ENCODE results near the gene TIAM1.

The TIAM1 gene

DNA sequence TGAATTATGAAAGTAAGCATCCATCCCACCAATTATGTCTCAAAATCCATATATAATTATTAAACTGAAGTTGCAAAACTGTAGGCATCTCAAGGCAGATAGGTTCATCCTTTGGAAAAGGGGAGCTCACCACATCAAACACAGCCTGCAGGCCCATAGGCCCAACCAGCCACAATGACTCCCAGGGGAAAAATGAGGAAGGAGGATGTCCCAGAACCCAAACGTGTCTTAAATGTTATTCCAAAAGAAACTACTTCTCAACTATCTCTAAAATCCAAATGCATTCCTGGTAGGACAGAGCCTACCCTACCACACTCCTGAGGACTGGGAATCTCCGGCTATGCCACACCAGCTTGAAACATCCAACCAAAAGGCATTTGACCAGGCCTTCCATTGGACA, 12.8 kb downstream of the TIAM1 start:
- no peak for FAIRE-seq

DNA sequence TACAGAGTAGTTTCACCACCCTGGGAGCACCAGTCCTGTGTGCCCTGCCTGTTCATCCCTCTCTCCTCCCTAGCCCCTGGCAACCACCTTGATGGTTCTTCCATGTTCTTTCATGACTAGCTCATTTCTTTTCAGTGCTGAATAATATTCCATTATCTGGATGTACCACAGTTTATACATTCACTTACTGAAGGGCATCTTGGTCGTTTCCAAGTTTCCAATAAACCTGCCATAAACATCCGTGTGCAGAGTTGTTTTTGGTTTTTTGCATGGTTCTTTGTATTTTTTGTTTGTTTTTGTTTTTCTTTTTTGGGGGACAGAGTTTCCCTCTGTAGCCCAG, 13.9 kb downstream of the TIAM1 start:
- FAIRE-seq: no peak

DNA sequence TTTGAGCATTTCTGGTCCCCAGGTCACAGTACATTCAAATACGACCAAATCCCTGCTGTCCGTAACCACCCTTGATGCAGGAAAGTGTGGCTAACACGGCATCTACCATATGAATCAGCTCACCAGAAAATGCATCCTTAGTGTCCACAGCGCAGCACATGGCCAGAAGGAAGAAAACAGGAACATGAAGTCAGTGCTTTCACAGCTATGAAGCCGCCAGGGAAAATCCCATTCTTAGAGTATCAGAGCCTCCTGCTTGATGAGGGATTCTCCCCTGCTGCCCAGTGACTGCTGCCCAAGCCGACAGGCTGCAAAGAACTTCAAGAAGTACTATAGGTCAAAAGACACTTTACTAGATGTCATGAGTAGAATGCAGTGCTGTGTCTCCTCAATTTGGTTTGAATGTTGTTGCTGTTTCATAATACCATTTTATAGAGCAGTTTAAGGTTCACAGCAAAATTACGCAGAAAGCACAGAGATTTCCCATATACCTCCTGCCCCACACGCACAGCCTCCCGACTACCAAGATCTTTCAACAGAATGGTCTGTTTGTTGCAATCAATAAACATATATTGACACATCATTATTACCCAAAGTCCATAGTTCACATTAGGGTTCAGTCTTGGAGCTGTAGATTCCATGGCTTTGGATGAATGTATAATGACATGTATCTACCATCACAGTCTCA, 14.5 kb downstream of the TIAM1 start:
- no peak for FAIRE-seq

DNA sequence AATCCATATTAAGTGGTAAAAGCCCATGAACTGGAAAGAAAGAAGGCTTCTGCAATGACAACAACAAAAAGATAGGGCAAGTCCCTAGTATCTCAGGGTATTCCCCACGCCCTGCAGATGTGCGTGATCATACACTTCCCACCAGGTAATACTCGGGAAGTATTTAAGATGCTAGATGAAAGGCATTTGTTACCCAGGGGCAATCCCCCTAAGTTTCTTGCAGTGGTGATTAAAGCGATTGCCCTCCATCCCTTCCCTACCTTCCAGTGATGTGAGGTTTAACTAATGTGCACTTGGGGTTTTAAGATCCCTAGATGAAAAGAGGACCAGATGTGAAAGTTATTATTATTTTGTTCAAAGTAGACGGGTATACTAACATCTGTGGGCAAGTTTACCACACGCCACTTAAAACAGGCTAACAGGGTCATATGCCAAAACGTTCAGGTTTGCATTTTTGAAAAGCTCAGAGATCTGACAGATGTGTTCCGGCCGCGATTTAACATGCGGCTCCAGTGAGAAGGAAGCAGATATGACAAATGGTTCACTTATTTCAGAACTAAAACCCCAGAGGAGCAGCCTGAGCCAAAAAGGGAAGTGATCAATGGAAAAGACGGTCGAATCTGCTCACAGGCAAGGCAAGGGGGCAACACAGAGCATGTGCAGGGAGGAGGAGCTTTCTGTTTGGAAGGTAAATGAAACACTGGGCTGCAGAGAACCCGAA, 17.4 kb downstream of the TIAM1 start:
- FAIRE-seq: no peak

DNA sequence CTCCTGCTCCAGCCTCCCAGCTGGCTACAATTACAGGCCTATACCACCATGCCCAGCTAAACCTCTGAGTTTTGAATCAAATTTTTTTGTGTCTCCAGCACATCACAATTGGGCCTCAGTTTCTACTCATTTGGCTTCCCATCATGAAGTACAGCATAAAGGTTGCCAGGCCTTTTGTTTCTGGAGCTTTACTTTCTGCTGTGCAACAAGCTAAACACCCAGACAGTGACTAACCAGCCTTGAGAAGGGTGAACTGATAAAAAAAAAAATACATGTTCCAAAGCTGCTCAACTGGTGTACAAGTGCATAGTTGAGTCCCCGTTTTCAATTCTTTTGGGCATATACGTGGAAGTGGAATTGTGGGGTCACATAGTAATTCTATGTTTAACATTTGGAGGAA, 25.1 kb downstream of the TIAM1 start:
- FAIRE-seq: no peak

DNA sequence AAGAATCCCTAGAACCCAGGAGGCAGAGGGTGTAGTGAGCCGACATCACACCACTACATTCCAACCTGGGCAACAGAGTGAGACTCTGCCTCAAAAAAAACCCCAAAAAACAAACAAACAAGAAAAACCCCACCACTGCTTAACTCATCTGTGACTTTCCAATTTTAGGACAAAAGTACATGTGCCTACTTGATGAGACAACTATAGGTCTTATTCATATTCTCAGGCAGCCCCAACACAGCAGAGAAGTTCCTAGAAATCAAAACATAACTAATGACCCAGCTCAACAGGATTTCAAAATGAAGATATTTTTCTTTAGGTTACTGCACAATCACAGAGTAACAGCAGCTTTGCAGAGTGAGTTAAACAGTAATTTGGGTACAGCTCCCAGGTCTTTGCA, 26.4 kb downstream of the TIAM1 start:
- FAIRE-seq: no peak

DNA sequence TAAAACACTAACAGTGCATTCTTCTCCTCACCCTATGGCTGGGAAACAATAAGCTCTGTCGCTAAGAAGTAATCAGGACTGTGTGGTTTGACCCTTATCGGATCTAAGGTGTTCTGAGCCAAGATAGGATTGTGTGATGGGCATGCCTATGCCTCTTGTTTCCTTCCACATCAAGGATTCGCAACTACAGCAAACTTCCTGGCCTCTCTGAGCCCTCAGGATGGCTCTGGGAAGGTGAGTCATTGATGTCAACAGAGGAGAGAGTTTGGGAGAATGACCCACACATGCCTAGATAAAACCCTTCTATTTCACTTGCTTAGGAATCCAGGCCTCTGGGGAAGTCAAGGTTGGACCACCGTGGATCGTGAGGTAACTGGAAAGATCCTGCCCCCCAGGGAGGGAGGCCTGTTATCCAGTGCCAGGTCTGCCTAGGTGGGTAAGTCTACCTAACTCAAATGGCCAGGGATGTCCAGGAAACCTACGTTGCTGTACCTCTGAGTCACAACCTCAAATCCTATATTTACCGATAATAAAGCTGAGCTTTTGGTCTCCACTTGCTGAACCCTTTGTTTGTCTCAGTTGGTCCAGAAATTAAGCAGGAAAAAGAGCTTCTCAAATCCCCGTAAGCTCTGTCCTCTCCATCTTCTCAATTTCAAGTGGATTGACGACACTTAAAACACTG, 27.4 kb downstream of the TIAM1 start:
- FAIRE-seq: no peak

DNA sequence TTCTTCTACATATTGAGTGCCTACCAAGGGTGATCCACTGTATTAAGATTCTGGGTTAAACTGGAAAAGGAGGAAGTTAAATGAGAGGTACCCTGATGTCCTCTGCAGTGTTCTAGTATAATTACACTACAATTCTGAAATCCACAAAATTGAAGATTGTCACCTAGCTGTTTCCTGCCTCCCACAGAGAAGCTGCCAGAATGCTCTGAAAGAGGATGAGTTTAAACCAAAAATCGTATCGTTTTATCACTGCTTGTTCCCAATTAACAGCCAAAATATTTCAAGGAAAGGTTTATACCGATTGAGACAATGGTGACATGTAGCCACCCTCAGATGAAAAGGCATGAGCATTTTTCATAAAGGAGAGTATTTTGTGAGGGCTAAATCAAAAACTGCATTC, 28.0 kb downstream of the TIAM1 start:
- FAIRE-seq: no peak

DNA sequence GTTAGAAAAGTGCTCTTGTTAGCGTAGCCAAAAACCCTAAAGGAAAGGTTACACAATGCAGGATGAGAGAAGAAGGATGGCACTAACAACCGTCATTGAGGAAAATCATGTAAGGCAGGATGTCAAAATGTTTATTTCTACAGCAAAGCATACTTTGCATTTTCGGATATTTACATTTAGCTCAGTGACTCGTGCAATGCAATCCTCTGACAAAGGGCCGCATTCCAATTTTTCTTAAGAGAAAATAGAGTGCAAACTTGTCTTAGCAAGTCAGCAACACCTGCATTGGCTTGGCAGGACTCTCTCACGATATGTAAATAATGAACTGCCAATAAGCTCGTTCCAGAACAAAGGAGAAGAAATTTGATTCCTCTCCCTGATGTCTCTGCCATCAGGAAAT, 33.3 kb downstream of the TIAM1 start:
- no peak for FAIRE-seq

DNA sequence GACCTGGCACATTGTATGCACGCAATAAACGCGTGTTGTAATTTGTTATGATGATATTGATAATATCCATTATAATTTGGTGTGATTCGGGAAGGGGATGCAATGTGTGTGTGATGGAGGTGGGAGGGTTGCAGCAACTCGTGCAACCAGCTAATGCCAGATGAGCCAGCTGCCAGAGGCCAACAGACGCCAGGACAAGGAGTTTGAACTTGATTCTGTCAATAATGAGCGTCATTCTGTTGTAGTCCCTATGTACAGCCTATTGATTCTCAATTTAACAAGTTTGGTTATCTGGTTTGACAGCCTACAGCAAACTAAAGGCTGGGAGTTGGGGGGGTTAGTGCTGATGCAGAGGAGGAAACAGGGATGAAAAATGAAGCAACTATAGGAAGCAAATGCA, 35.5 kb downstream of the TIAM1 start:
- no peak for FAIRE-seq

DNA sequence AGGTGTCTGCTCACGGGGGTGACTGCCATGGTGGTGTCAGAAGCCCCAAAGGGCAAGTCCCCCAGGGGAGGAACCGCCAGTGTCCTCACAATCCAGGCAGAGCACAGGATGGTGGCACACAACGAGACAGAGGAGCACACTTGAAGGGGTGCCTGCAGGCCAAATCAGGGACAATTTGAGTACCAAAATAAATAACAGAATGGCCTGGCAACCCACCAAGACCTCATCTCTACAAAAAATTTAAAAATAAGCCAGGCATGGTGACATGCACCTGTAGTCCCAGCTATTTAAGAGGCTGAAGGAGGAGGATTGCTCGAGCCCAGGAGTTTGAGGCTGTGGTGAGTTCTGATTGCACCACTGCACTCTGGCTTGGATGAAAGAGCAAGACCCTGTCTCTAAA, 38.2 kb downstream of the TIAM1 start:
- FAIRE-seq: no peak

DNA sequence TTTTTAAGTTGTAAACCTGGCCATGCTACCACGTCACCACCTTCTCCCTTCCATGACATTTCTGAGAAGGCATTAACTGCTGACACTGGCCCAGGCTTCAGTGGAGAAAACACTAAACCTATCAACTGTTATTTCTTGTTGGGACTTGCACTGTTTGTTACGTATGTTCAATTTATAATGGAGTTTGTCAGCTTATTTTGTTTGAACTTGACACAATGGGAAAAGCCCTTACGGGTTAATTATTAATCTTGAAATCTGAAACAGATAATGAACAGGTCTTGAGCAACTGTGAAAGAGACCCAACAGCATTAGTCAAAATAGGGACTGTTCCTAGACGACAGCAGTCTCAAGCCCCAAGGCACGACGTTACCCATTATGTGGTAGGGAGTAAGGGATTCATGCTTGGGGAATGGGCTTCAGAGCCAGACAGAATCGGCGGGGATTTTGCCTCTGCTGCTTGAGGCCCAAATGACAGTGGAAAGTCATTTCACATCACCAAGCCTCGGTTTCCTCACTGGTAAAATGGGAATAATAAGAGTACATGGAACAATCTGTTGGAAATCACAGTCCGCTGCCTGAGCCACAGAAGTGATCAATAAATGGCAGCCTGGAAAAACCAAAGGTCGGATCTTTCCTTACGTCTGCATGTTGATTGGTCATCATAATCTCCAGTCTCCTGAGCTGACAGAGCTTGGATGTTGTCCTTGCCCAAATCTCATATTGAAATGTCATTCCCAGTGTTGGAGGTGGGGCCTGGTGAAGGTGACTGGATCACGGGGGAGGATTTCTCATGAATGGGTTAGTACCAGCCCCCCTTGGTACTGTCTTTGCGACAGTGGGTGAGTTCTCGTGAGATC, 44.5 kb downstream of the TIAM1 start:
- FAIRE-seq: no peak

DNA sequence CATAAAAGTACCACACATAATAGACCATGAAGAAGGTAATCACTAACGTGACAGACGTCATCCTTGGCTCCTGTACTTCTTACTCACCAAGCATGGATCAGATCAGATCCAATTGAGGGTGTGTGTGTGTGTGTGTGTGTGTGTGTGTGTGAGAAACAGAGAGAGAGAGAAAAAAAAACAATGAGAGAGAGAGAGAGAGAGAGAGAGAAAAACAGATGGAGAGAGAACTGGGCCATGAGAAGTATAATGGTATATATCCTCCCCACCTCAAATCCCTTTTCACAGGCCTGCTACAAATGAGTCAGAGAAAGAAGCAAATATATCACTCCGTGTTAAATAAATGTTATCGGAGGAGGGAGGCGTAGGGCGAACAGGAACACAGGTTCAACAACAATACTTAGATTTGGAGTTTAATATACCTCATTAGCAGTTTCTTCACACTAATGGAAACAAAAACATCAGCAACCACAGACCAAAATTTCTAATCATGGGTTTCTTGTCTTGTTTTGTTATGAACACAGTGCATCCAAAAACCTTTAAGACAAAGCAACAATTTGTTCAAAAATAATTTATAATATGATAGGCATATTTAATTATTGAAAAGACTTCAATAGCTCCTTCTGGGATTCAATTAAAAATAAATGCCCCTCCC, 45.3 kb downstream of the TIAM1 start:
- FAIRE-seq: no peak

DNA sequence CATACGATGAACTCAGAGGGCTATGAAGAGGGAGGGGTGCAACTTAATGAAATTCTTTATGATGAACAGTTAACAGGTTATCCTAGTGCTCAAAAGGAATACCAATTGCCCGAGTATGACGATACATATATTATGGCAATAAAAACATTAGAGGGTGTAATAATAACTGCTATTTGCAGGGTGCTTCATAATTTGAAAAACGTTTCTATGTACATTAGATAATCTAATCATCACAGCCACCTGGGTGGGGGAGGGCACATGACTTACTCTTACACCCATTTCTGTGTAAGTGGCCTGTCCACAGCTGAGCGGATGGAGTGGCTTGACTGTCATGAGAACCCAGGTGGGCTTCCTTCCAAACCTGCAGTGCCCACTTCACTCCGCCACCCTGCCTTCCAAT, 46.3 kb downstream of the TIAM1 start:
- FAIRE-seq: no peak

DNA sequence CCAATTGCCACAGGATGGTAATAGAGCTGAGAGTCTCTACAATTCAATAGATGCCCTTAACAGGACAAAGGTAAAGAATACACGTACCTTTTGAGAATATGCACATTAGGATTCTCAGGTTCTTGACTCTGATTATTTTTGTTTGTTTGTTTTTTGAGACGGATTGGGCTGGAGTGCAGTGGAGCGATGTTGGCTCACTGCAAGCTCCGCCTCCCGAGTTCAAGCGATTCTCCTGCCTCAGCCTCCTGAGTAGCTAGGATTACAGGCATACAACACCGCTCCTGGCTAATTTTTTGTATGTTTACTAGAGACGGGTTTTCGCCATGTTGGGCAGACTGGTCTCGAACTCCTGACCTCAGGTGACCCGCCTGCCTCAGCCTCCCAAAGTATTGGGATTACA, 48.4 kb downstream of the TIAM1 start:
- FAIRE-seq: no peak

DNA sequence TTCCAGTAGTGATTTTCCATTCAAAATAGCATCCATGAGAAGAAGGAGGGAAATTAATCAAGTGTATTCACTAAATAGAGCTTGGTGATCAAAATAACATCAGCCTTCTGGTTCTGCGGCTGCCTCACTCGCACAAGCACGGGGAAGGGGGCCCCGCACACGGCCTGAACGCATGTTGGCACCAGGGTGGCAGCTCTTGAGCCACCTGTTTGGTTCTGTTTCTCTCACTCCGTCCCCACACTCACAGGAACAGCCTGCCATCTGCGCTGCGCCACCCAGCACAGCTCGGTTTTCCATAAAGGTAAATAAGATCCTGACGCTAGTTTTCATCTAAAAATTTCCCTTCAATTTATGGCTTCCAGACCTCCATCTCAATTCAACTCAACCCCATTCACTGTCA, 49.4 kb downstream of the TIAM1 start:
- no peak for FAIRE-seq

DNA sequence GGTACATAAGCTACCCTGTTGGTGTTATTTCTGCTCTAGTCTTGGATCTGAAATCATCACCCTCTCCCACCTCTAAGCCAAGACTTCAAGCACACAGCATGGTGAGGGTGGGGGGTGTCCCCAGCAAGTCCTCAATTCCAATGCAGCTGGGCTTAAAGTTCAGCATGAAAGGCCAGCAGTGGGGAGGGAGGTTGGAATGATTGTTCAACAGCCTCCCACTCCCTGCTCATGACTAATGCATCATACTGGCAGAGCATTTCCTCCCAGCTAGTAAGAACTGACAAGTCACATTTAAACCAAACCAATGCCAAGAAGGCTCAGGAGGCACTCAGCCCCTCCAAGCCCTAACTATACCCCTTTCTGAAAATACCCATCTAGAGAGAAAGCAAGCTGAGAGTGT, 50.1 kb downstream of the TIAM1 start:
- no peak for FAIRE-seq

DNA sequence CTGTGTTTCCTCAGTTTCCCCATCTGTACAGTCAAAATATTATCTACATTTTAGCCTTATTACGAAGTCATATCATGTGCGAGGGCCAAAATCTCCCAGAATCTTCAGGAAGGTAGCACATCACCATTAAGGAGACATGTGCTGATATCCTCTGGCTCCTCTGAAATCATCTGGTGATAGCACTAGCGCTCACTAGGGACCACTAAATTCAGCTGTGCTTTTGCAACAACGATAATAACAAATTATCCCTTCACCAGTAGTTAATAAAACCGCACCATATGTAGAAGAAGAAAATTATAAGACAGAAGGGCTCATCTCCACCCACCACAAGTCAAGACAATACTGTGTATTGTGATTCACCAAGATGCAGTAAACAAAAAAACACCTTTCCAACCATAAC, 53.3 kb downstream of the TIAM1 start:
- no peak for FAIRE-seq

DNA sequence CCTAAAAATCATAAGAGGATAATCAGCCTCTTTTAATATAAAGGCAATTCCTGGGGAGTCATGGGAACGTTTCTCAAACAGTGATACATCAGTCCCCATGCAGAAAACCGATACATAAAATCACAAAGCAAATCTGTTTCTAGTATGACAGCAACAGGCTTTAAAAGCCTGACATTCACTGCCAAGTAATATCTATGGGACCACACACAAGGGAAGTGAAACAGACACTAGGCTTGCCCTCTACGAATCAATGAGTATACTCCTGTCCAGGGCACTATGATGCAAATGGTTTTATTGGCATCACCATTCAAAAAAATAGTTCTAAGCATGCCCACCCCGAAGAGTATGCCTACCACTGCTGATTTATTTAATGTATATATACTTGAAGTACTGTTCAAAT, 54.4 kb downstream of the TIAM1 start:
- FAIRE-seq: no peak

DNA sequence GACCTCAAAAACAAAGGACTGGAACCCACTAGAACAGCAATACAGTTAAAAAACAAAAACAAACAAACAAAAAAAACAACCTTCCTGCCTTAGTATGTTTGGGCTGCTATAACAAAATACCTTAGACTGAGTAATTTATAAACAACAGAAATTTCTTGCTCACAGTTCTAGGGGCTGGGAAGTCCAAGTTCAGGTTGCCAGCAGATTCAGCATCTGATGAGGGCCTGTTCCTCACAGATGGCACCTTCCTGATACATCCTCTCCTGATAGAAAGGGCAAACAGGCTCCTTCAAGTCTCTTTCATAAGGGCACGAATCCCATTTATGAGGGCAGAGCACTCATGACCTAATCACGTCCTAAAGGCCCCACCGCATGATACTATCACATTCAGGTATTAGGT, 55.9 kb downstream of the TIAM1 start:
- FAIRE-seq: no peak

DNA sequence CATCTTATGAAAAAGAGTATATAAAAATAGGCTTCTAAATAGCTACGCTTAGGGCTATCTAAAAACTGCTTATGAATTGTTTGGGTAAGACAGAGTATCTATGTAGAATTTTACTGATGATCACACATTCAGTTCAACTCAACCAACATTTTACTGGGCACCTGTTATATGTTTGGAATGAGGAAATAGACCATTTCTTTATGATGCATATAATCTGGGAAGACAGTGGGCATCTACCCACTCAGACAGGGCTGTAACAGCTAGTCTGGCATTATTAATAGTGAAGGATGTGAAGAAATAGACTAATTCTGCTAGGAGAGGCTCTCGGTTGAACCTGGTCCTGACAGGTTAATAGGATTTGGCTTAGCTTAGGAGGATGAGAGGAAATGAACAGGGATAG, 56.9 kb downstream of the TIAM1 start:
- FAIRE-seq: no peak

DNA sequence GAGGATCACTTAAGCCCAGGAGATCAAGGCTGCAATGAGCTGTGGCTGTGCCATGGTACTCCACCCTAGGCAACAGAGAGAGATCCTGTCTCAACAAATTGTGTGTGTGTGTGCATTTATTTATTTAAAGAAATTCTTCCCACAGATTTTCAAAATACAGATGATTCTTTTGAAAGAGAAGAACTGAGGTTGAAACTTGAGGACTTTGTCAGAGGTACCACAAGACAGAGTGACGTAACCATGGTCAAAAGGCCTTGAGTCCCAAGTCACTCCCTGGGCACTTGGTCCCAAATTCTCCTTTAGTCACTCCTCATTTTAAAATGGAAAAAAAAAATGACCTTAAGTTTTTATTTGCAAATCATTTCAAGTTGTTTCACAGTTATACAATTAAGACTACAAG, 57.4 kb downstream of the TIAM1 start:
- no peak for FAIRE-seq

DNA sequence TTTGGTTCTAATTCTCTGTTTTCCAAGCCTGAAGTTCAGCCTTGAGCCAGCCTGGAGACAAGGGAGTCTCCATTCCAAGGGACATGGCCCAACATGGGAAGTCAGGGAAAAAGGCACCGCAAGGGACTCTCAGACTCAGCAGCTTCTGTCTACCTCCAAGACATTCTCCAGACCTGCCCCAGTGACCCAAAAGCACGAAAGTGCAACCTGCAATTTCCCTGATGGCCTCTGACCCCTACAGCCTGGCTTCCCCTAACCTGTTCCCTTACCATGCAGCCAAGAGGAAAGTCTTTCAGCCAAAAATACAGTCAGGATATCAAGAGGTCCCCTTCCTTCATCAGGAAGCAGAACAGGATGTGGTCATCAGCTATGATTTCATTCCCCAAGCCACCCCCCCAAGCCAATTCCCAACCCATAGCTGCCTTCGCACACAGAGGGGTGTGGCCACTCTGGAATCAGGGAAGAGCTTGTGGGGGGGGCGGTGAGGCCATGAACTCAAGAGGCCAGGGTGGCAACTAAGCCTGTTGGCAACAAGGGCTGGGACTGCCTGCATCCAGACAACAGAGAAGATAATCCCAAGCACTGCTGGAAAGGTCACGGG, 59.2 kb downstream of the TIAM1 start:
- FAIRE-seq: no peak

Measured in A204.1 (cell line).